ENCODE measurements around the gene SORCS1. TPM values are rescaled to one million over a fixed set of nuclear protein-coding genes. Genes with fewer than 3 reads are reported as not detected.

SORCS1 gene
- total RNA-seq, 1 experiment from 2014 or later, result not detected

DNA sequence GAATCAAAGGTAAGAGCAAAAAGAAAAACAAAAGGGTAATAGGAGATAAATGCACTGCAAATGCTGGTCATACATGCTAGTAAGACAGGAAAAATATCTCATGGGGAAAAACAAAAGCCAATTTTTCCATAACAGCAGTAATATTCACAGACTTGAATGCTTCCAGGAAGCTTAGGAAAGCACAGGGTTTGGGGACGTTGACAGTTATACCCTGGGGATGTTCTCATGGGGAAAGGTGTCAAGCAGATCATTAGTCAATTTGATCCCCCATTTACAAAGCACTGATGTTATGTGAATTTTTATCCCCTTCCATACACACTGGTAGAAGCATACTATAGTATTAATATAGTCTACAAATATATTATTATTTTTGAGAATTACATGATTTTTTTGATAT, 232.7 kb downstream of the SORCS1 start:
- Mint-ChIP-seq H3K36me3 (ENCODE audit: insufficient read depth, unreplicated experiment) (no peaks in the 10 kb centered on the region), H3K4me1 (ENCODE audit: low read depth, unreplicated experiment) (no peaks in the 10 kb centered on the region), H3K27ac (ENCODE audit: unreplicated experiment) (no peak overlapping the region), H3K27me3 (ENCODE audit: insufficient read depth, unreplicated experiment) (no peaks in the 10 kb centered on the region), H3K4me3 (ENCODE audit: unreplicated experiment) (no peak overlapping the region), H3K9me3 (ENCODE audit: unreplicated experiment) (no peaks in the 10 kb centered on the region)
- no TSS peak for BruUV-seq (replicated peaks)
- intact Hi-C loops (cut with micrococcal nuclease; ENCODE audit: unreplicated experiment), result no loop called here
- no peak overlapping the region for H3K4me3 ChIP-seq (ENCODE audit: low read depth, low read length)
- H3K9me3 ChIP-seq, result no peaks in the 10 kb centered on the region
- TF ChIP-seq, protein P1, sequence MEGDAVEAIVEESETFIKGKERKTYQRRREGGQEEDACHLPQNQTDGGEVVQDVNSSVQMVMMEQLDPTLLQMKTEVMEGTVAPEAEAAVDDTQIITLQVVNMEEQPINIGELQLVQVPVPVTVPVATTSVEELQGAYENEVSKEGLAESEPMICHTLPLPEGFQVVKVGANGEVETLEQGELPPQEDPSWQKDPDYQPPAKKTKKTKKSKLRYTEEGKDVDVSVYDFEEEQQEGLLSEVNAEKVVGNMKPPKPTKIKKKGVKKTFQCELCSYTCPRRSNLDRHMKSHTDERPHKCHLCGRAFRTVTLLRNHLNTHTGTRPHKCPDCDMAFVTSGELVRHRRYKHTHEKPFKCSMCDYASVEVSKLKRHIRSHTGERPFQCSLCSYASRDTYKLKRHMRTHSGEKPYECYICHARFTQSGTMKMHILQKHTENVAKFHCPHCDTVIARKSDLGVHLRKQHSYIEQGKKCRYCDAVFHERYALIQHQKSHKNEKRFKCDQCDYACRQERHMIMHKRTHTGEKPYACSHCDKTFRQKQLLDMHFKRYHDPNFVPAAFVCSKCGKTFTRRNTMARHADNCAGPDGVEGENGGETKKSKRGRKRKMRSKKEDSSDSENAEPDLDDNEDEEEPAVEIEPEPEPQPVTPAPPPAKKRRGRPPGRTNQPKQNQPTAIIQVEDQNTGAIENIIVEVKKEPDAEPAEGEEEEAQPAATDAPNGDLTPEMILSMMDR (IDR thresholded peaks at IDR 0.05; ENCODE audit: insufficient read depth in 1 of 2, low read depth in 1 of 2, low read length in 1 of 2, severe bottlenecking in 1 of 2, unreplicated experiment in 1 of 2), result no peak
- no peaks in the 10 kb centered on the region for H3K27me3 ChIP-seq (replicated peaks; ENCODE audit: control insufficient read depth, insufficient read depth, low read length)
- ChIA-PET CTCF (no interaction called here), POLR2A (no interaction called here)
- DNase-seq, result no peak
- H3K4me1 ChIP-seq, result no peaks in the 10 kb centered on the region
- no peaks in the 10 kb centered on the region for H3K36me3 ChIP-seq (ENCODE audit: control insufficient read depth, insufficient read depth, low read length)

DNA sequence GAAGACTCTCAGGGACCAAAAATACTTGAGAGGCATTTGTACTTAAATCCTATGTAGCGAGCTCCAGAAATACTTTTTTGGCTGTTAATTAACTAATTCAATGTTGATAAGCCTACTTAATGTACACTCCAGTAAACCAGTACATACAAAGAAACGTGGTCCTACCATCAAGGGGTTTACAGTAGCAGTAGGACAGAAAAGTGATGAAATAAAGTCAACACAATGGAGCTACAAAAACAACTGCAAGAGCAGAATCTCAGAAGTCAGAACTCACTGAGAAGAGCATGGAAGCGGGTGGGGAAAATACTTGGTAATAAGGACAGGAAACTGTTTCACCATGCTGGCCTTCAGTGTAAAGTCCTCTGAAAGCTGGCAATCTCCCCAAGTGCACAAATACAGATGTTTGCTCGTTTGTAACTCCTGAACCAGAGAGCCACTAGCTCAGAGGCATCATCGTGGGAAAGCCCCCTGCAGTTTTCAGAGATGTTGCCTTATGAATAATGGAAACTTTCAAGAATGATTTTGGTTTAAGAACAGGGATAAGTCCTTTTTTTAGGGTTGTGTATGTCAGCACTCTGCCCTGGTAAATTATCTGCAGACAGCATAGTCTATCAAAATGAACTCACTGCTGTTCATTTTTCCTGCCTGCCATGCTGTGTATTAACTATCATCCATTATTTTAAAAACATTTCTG, 233.2 kb downstream of the SORCS1 start:
- intact Hi-C loops (cut with micrococcal nuclease; ENCODE audit: unreplicated experiment), result no loop called here
- no peak overlapping the region for H3K4me3 Mint-ChIP-seq (ENCODE audit: unreplicated experiment)
- ChIA-PET CTCF (no interaction called here), POLR2A (no interaction called here)
- H3K27ac Mint-ChIP-seq (ENCODE audit: unreplicated experiment), result no peak overlapping the region
- no TSS peak for BruUV-seq (replicated peaks)
- no peaks in the 10 kb centered on the region for H3K4me1 ChIP-seq
- TF ChIP-seq, protein P1 (IDR thresholded peaks at IDR 0.05; ENCODE audit: insufficient read depth in 1 of 2, low read depth in 1 of 2, low read length in 1 of 2, severe bottlenecking in 1 of 2, unreplicated experiment in 1 of 2), result no peak
- no peaks in the 10 kb centered on the region for H3K4me1 Mint-ChIP-seq (ENCODE audit: low read depth, unreplicated experiment)
- DNase-seq, result no peak
- H3K27me3 ChIP-seq (replicated peaks; ENCODE audit: control insufficient read depth, insufficient read depth, low read length), result no peaks in the 10 kb centered on the region
- no peak overlapping the region for H3K4me3 ChIP-seq (ENCODE audit: low read depth, low read length)
- H3K9me3 ChIP-seq, result no peaks in the 10 kb centered on the region
- H3K36me3 ChIP-seq (ENCODE audit: control insufficient read depth, insufficient read depth, low read length), result no peaks in the 10 kb centered on the region
- H3K27me3 Mint-ChIP-seq (ENCODE audit: insufficient read depth, unreplicated experiment), result no peaks in the 10 kb centered on the region
- no peaks in the 10 kb centered on the region for H3K9me3 Mint-ChIP-seq (ENCODE audit: unreplicated experiment)
- H3K36me3 Mint-ChIP-seq (ENCODE audit: insufficient read depth, unreplicated experiment), result no peaks in the 10 kb centered on the region

DNA sequence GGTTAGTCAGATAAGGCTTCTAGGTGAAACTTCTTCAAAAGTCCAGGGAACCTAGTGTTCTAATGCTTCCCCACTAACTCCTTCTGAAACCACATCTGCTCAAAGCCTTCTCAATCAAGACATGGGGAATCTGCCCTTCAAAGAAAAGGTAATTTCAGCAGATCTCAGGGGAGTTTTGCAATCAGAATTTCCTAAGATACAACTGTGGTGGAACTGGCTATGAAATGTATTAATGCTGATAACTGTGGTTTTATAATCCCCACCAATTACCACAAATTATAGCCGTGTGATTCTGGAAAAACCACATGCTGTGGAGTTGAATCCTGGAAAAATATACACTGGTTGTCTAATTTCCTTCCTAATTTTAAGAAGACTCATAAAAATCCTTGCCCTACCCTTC, 233.8 kb downstream of the SORCS1 start:
- Histone ChIP-seq H3K4me1 (no peaks in the 10 kb centered on the region), H3K4me3 (ENCODE audit: low read depth, low read length) (no peak overlapping the region), H3K36me3 (ENCODE audit: control insufficient read depth, insufficient read depth, low read length) (no peaks in the 10 kb centered on the region), H3K9me3 (no peaks in the 10 kb centered on the region), H3K27me3 (replicated peaks; ENCODE audit: control insufficient read depth, insufficient read depth, low read length) (no peaks in the 10 kb centered on the region)
- Mint-ChIP-seq H3K27me3 (ENCODE audit: insufficient read depth, unreplicated experiment) (no peaks in the 10 kb centered on the region), H3K4me3 (ENCODE audit: unreplicated experiment) (no peak overlapping the region), H3K27ac (ENCODE audit: unreplicated experiment) (no peak overlapping the region), H3K4me1 (ENCODE audit: low read depth, unreplicated experiment) (no peaks in the 10 kb centered on the region), H3K36me3 (ENCODE audit: insufficient read depth, unreplicated experiment) (no peaks in the 10 kb centered on the region), H3K9me3 (ENCODE audit: unreplicated experiment) (no peaks in the 10 kb centered on the region)
- POLR2A ChIA-PET, result no interaction called here
- DNase-seq, result no peak
- CTCF ChIA-PET, result no interaction called here
- BruUV-seq (replicated peaks), result no TSS peak
- TF ChIP-seq, protein P1 (IDR thresholded peaks at IDR 0.05; ENCODE audit: insufficient read depth in 1 of 2, low read depth in 1 of 2, low read length in 1 of 2, severe bottlenecking in 1 of 2, unreplicated experiment in 1 of 2), result no peak
- intact Hi-C loops (cut with micrococcal nuclease; ENCODE audit: unreplicated experiment), result no loop called here

Data from Caco-2 (cell line).